WERI-Rb-1 (cell line): Measurements from ENCODE around the gene ZNF470.

Experiments used
- DNase-seq: peaks from one replicate; pipeline ENCODE4 v3.0.0-alpha.2; 2020
- H3K27ac ChIP-seq: fragments of 250-450 bp; sonication (Bioruptor Pico); 2 replicates; pipeline ENCODE4 v1.5.1; 2020; ENCODE audit warnings: mild to moderate bottlenecking, moderate library complexity
- H3K27me3 ChIP-seq: fragments of 250-450 bp; sonication (Bioruptor Pico); 2 replicates; pipeline ENCODE4 v1.5.1; 2021; ENCODE audit warnings: mild to moderate bottlenecking, low read depth, moderate library complexity; ENCODE audit not compliant: insufficient read depth, severe bottlenecking
- H3K36me3 ChIP-seq: fragments of 250-450 bp; sonication (Bioruptor Pico); 2 replicates; pipeline ENCODE4 v1.5.1; 2020; ENCODE audit warnings: mild to moderate bottlenecking, moderate library complexity
- H3K4me3 ChIP-seq: 2 replicates; pipeline ENCODE4 v1.5.1; 2011; ENCODE audit warnings: low read depth, mild to moderate bottlenecking, control low read depth, low read length
- H3K9me3 ChIP-seq: fragments of 250-450 bp; sonication (Bioruptor Pico); 2 replicates; pipeline ENCODE4 v1.5.1; 2021; ENCODE audit warnings: mild to moderate bottlenecking, moderate library complexity; ENCODE audit not compliant: severe bottlenecking
- TF ChIP-seq, protein P1 (sequence below): IDR thresholded peaks from 2 replicates; pipeline ENCODE4 v1.5.1; 2011; ENCODE audit warnings: low read depth, mild to moderate bottlenecking, control low read depth, inconsistent platforms, low read length

Gene ZNF470

DNA sequence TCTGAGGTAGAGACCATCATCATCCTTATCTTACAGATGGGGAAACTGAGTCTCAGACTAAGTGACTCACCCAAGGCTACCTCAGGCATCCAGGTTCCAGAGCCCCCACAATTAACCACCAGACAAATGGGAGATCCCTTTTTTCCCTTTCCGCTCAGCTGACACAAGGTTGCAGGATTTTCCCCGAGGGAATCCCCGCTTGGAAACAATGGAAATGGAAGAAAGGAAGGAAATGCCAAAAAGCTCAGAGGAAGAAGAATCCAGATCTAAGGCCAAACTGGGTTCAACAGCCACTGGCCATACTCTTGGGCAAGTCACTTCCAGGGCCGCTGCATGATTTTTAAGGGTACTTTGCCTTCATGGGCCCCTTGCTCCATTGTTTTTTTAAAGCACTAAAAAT is 29.4 kb downstream of the ZNF470 start:
- H3K9me3 ChIP-seq = peaks cover 3% of the 10 kb centered on the region
- TF ChIP-seq, protein P1, sequence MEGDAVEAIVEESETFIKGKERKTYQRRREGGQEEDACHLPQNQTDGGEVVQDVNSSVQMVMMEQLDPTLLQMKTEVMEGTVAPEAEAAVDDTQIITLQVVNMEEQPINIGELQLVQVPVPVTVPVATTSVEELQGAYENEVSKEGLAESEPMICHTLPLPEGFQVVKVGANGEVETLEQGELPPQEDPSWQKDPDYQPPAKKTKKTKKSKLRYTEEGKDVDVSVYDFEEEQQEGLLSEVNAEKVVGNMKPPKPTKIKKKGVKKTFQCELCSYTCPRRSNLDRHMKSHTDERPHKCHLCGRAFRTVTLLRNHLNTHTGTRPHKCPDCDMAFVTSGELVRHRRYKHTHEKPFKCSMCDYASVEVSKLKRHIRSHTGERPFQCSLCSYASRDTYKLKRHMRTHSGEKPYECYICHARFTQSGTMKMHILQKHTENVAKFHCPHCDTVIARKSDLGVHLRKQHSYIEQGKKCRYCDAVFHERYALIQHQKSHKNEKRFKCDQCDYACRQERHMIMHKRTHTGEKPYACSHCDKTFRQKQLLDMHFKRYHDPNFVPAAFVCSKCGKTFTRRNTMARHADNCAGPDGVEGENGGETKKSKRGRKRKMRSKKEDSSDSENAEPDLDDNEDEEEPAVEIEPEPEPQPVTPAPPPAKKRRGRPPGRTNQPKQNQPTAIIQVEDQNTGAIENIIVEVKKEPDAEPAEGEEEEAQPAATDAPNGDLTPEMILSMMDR = no peak
- H3K4me3 ChIP-seq = no peak overlapping the region
- H3K27me3 ChIP-seq = no peaks in the 10 kb centered on the region
- peaks cover 35% of the 10 kb centered on the region for H3K36me3 ChIP-seq
- H3K27ac ChIP-seq = no peak overlapping the region
- DNase-seq = no peak

DNA sequence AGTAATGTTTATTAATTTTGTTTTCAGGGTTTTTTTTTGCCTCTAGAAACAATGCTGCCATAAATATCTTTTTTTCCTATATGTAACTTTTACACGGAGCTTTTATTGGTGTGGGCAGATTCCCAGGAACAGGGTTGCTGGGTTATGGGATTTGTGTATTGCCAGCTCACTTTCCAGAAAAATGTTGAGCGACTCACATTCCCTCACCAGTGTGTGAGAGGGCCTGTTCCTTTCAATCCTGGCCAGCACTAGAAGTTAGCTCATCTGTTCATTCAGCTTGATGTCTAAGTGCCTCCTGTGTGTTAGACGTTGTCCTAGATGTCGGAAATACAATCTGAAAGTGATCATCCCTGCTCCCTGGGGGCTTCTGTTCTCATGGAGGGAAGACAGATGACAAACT is 30.4 kb downstream of the ZNF470 start:
- H3K27me3 ChIP-seq = no peaks in the 10 kb centered on the region
- H3K27ac ChIP-seq = no peak overlapping the region
- H3K9me3 ChIP-seq = no peaks in the 10 kb centered on the region
- no peak for DNase-seq
- TF ChIP-seq, protein P1 = no peak
- no peak overlapping the region for H3K4me3 ChIP-seq
- peaks cover 46% of the 10 kb centered on the region for H3K36me3 ChIP-seq

DNA sequence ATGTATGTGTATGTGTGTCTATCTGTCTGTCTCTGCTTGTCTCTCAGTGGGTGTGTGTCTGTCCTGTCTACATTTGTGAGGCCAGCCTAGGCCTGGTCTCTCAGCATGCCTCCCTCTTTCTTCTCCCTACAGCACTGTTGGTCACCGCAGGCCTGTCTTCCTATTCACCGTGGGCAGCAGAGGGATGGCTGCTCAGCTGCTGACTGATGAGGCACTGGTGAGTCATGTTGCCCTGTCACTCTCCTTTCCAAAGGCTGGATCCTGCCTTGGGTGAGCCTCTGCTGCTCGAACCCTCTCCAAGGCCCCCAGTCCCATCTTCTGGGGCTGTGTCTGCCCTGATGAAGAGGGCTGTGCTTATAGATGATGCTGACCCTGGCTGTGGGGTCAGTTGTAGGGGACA is 34.1 kb downstream of the ZNF470 start:
- TF ChIP-seq, protein P1 = no peak
- Histone ChIP-seq H3K27ac (no peak overlapping the region), H3K36me3 (peaks cover 55% of the 10 kb centered on the region), H3K4me3 (no peak overlapping the region), H3K9me3 (no peaks in the 10 kb centered on the region), H3K27me3 (no peaks in the 10 kb centered on the region)
- no peak for DNase-seq

DNA sequence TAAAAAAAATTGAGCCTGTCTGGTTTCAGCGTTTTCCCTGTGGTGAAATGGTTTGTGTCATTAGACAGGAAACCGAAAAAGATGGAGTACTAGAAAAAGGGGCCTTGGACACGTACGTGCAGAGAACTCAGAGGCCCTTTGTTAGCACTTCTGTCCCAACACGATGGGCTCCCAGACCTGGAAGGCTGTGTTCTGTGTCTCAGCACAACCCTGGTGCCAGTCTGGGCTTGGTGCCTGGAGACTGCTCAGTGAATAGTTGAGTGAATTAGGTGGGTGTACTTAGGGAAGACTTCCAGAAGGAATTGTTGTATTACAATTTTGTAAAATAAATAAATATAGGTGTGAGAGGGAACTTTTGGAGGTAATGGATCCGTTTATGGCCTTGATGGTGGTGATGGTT is 36.6 kb downstream of the ZNF470 start:
- no peaks in the 10 kb centered on the region for H3K9me3 ChIP-seq
- H3K36me3 ChIP-seq = peaks cover 34% of the 10 kb centered on the region
- no peak overlapping the region for H3K27ac ChIP-seq
- TF ChIP-seq, protein P1 = no peak
- H3K27me3 ChIP-seq = no peaks in the 10 kb centered on the region
- DNase-seq = no peak
- H3K4me3 ChIP-seq = no peak overlapping the region

DNA sequence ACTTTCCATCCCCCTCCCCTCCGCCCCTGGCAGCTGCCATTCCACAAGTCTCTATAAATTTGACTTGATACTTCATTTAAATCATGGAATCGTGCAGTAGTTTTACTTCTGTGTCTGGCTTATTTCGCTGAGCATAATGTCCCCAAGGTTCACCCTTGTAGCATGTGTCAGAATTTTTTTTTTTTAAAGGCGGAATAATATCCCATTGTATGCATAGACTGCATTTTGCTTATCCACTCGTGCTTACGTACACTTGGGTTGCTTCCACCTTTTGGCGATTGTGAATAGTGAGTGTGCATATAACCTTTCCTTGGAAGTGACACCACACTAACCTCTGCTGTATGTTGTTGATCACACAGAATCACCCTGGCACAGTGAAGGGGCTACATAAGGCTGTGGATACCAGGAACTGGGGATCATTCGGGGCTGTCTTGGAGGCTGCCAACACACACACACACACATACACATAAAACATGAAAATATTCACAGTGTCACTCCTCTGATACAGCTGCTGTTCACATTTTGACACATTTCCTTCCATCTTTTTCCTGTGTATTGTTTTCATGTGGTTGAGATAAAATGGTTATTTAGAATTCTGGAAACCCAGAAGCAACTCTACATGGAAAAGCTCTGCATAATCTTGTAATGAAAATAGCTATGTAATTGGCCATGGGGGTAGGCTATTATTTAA is 41.2 kb downstream of the ZNF470 start:
- Histone ChIP-seq H3K27ac (no peak overlapping the region), H3K9me3 (no peaks in the 10 kb centered on the region), H3K36me3 (peaks cover 7% of the 10 kb centered on the region), H3K27me3 (no peaks in the 10 kb centered on the region), H3K4me3 (no peak overlapping the region)
- TF ChIP-seq, protein P1 = no peak
- no peak for DNase-seq

DNA sequence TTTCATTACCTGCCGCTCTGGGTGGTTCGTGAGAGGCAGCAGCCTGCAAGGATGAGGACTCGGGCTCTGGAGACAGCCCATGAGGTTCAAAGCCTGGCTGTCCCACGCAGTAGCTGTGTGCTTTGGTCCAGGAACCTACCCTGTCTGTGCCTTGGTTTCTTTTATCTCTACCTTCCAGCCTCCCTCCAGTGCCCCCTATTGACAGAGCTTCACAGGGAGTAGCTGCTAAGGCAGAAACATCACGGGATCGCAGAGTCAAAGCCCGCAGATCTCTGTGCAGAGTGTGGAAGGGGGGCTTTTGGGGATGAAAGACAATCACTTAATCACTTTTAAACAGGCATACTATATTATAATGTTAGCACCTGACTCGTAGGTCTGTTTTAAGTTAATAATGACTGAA is 44.0 kb downstream of the ZNF470 start:
- Histone ChIP-seq H3K36me3 (no peaks in the 10 kb centered on the region; the same call in 1 of the 2 replicates), H3K9me3 (no peaks in the 10 kb centered on the region)
- DNase-seq = no peak

More for the DNA sequence above, 44.0 kb downstream of the ZNF470 start:
- Histone ChIP-seq H3K4me3 (no peak overlapping the region), H3K27ac (no peak overlapping the region), H3K27me3 (no peaks in the 10 kb centered on the region)
- TF ChIP-seq, protein P1 = peak; percentile 14; the same call in 1 of the 2 replicates
